NCI-H2107 treated with DMSO at 0.1 percent for 48 hours (cell line): ENCODE results near the gene PRDX3.

Source experiments
- DNase-seq: peaks from one replicate; lab custom pipeline; 2025; ENCODE audit not compliant: unreplicated experiment; lab: John Stamatoyannopoulos, UW

Gene PRDX3

DNA sequence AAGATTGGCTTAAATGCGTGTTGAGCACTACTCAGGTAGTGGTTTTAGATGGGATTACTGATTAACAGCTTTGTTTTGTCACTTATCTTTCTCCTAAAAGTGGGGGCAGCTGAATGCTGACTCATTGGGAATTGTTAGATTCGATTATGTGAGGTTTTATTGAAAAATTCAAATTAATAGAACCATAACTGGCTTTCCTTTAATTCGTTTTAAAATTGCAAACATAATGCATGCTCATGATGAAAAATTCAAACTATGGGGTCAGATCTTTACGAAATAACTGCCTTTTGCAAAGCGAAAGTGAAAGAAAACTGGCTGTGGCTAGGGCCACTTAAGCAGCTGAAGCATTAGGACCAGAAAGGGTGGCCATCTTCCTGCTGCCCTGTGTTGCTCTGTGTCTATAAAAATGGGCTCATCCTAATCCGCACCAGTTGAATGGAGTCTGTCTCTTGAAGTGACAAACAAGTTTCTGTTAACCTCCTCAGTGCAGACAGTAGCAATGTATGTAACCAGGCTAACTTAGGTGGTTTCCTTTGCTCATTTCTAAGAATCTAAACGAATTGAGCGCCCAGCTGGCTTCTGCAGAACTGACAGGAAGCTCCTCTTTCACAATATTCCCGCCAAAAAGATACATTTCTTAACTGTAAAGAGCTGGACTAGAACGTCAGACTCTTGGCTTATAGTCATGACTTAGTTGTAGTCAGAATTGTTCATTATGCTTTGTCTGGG lies 46.9 kb downstream of the PRDX3 start:
- no peak for DNase-seq

DNA sequence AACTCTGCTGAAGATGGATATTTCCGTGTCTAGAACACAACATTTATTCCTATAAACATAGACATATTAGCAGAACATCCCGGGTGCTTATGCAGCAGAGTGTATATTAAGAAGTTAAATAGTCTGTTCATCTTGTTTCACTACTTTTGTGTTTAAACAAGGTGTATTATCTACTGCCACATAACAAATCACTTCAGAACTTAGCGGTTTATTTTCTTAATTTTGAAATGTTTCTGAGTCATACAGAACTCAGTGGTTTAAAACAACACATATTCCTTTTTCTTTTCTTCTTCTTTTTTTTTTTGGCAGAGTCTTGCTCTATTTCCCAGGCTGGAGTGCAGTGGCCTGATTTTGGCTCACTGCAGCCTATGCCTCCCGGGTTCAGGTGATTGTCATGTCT lies 48.9 kb downstream of the PRDX3 start:
- no peak for DNase-seq

DNA sequence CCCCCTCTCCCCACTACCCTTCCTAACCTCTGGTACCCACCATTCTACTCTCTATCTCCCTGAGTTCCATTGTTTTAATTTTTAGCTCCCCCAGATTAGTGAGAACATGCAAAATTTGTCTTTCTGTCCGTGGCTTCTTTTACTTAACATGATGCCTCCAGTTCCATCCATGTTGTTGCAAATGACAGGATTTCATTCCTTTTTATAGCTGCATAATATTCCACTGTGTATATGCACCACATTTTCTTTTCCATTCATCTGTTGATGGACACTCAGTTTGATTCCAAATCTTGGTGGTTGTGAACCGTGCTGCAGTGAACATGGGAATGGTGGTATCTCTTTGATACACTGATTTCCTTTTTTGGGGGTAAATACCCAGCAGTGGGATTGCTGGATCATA lies 52.7 kb downstream of the PRDX3 start:
- no peak for DNase-seq

DNA sequence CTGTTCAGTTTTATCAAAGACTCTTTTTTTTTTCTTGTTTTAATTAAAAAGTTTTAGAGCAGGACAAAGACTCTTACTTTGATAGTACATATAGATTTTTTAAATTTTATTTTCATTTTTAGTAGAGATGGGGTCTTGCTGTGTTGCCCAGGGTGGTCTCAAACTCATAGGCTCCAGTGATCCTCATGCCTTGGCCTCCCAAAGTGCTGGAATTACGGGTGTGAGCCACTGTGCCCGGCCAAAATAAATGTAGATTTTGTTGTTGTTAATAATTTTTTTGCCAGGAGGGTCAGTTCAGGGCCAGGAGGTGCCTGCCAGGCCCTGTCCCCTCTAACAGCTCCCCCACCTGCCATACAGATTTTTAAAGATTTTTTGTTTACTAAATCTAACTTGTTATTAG lies 57.7 kb downstream of the PRDX3 start:
- DNase-seq, result no peak

- DNase-seq, result no peak
These were observed 58.2 kb downstream of the PRDX3 start for GRCh38 chr10:119120413-119120867.

DNA sequence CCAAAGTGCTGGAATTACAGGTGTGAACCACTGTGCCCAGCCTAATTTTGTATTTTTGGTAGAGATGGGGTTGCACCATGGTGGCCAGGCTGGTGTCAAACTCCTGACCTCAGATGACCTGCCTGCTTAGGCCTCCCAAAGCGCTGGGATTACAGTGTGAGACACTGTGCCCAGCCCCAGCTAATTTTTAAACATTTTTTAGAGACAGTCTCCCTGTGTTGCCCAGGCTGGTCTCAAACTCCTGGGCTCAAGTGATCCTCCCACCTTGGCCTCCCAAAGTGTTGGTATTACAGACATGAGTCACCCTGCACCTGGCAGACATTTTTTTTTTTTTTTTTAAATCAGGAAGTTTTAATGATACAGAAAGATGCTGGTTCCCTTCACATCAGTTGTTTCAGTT lies 59.2 kb downstream of the PRDX3 start:
- no peak for DNase-seq

DNA sequence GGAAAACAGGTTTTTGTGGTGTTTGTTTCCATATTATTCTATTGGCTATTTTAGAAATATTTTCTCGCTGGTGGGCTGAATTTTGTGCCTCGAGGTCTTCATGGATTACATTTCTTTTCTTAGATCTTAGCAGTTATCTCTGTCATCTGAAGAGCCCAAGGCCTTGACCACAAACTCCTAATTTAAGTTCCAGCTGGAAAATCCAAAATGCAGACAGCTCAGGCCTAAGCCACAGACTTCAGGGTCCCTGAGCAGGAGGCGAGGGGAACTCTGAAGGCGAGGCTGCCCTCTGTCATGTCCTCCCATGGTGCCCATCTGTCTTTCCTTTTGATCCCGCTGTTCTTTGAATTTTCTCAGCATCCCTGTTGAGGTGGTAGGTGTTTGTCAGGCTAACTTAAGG lies 60.4 kb downstream of the PRDX3 start:
- DNase-seq, result no peak
